DMS79 (cell line): Measurements from ENCODE around the gene HDC.

Experiments
- DNase-seq: peaks from one replicate; lab custom pipeline; 2025; lab: John Stamatoyannopoulos, UW

Gene HDC, protein sequence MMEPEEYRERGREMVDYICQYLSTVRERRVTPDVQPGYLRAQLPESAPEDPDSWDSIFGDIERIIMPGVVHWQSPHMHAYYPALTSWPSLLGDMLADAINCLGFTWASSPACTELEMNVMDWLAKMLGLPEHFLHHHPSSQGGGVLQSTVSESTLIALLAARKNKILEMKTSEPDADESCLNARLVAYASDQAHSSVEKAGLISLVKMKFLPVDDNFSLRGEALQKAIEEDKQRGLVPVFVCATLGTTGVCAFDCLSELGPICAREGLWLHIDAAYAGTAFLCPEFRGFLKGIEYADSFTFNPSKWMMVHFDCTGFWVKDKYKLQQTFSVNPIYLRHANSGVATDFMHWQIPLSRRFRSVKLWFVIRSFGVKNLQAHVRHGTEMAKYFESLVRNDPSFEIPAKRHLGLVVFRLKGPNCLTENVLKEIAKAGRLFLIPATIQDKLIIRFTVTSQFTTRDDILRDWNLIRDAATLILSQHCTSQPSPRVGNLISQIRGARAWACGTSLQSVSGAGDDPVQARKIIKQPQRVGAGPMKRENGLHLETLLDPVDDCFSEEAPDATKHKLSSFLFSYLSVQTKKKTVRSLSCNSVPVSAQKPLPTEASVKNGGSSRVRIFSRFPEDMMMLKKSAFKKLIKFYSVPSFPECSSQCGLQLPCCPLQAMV

DNA sequence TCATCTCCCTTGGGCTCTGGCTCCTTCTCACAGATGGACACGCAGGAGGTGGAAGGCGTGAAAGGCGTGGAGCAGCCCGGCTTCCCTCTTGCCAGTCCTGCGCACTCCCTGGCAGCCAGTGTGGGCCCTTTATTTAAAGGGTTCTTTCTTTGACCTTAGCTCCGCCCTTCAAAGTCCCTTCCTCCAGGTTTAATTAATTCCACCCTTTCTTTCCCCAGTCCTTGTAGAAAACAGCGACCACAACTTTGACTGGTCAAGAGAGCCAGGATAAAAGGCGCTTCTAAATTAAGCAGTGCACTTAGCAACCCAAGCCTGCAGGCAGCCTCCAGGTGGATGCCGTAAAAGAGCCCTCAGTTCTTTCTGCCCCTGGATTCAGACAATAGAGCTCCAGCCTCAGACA is at the start of gene HDC:
Gene HDC (minus strand): TSS at position 107 of the 400 bp plus-strand sequence. CDS start 103 bp downstream, at position 4.
- peak; percentile 68 for DNase-seq

DNA sequence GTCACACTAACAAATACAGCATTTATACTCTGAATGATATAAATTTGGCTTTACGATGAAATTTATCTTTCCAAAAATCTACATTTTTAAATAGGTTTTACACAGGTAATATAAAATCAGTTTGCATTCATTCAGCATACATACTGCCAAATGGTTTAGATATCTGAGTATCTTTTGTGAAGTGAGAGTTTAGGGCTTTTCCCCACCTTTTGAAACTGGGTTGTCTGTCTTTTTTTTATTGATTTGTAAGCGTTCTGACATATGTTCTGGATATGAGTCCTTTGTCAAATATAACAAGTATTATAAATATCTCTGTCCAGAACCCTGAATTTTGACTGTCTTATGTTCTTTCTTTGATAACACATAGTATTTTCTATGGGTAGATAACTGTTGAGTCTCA is 47.1 kb upstream of the HDC start:
- DNase-seq, result no peak

DNA sequence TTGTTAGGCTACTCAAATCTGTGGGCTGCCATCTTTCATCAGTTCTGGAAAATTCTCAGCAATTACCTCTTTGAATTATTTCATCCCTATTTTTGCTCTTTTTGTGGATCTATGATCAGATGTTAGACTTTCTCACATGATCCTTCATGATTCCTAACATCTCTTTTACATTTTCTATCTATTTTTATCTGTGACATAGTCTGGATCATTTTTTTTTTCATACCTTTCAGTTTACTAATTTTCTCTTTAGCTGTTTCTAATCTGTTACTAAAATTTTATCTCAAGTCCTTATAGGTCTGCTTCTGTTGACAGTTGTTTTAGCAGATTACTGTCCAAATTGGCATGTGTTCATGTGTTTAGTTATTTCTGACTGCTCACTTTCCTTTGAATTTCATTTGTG is 42.3 kb upstream of the HDC start:
- no peak for DNase-seq

DNA sequence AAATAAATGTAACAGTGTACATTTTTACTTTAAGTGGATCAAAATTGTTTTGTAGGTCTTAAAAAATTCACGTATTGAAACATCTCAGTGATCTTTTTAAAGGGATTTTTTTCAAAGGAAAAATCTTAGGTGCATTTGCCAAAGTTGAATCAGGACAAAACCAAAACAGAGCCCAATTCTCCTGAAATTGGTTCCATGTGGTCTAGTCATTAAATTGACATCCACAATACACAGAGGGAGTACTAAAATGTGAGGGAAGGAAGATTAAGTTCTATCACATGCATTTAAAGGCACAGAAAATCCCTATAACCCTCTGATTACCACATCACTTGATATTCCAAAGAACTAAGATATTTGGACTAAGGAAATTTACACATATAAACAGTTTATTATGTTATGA is 39.3 kb upstream of the HDC start:
- no peak for DNase-seq

DNA sequence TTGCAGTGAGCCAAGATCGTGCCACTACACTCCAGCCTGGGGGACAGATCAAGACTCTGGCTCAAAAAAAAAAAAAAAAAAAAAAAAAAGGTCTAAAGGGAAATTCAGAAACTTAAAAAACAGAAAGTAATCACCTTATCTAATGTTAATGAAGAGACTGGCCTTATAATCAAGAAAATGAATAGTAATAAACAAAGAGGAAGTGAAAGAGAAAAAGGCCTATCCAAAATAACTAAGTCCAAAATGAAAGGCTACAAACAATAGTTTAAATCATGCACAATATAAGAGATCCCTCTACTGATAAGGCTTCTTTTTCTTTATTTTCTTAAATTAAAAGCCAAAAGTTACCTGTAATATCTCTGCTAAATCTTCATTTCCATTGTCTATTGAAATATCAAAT is 37.1 kb upstream of the HDC start:
- no peak for DNase-seq

DNA sequence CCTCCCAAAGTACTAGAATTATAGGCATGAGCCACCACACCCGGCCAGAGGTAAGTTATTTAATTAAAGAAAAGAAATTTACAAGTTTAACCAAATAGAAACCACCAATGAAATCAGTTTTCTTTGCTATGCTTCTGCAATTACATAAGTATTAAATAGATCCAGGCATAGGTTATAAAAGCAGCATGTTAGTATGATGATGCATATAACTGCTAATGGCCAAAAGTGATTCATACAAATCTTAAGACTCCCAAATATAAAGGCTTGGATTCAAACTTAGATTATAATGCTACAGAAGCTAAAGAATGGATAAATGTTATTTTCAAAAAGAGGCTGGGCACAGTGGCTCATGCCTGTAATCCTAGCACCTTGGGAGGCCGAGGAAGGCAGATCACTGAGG is 32.8 kb upstream of the HDC start:
- DNase-seq, result no peak

- no peak for DNase-seq
Measured at GRCh38 chr15:50295966-50296365, 30.4 kb upstream of the HDC start.

- DNase-seq, result no peak
Measured at GRCh38 chr15:50289749-50290148, 24.2 kb upstream of the HDC start.

DNA sequence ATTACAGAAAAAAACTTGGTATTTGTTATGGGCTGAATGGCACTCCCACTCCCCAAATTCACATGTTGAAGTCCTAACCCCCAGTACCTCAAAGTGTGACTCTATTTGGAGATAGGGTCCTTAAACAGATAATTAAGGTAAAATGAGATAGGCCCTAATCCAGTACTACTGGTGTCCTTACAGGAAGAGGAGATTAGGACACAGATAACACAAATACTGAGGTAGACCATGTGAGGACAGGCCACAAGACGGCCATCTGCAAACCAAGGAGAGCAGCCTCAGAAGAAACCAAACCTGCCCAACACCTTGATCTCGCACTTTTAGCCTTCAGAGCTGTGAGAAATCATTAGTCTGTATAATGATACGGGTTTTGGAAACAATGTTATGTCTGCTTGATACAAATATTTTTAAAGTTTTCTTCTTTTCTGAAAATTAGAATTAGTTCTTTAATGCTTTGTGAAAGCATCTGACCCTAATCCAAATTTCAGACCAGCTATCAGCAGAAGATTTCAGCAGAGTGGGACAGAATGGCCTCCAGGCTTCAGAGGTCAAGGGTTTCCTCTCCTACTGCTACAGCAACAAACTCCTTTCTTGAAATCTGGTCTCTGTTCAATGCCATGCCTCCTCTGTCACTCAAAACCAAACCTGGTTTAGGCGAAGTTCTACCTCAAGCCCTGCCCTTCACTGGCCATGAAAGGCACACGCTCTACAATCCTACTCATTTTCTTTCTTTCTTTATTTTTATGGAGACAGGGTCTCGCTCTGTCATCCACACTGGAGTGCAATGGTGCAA is 22.0 kb upstream of the HDC start:
- no peak for DNase-seq

- DNase-seq, result no peak
Measured at GRCh38 chr15:50281427-50281826, 15.9 kb upstream of the HDC start.

GRCh38 chr15:50280271-50280670 is 14.7 kb upstream of the HDC start:
- DNase-seq, result no peak

- no peak for DNase-seq
Measured at GRCh38 chr15:50278496-50278895, 13.0 kb upstream of the HDC start.

DNA sequence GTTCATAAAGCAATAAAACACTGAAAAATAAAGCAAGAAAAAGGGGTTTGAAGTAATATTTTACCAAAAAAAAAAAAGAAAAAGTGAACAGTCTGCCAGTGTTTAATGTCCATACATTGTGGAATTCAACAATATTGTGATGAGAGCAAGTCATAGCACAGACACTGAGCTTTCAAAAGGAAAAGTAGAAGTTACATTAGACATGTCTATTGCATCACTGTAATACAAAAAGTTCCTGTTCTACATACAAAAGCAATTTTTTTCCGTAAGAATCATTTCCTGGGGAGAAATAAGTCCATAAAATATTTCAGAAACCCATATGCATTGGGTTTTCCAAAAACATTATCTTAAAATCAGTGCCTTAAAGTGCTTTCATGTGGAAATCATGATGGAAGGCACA is 11.8 kb upstream of the HDC start:
- no peak for DNase-seq

- no peak for DNase-seq
Measured at GRCh38 chr15:50275908-50276307, 10.4 kb upstream of the HDC start.

- DNase-seq, result no peak
Measured at GRCh38 chr15:50275091-50275490, 9.6 kb upstream of the HDC start.

- DNase-seq, result no peak
Measured at GRCh38 chr15:50267577-50267976, 2.1 kb upstream of the HDC start.

GRCh38 chr15:50262533-50262932 is 3.0 kb downstream of the HDC start:
- DNase-seq, result no peak

DNA sequence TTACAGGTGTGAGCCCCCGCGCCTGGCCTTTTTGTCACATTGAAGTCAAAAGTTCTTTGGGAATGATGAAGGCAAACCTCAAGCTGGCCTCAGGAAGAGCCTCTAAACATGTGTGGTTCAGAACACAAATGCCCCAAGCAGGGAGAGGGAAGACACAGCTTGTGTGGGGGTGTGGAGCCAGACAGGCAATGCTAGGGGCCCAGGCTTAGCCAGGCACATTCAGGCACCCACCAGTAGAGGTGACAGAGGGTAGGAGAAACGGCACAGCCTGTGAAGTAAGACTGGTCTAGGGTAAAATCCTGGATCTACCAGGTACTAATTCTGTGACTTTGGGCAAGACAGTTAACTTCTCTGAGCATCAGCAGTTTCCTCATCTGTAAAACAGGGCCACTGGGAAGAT is 3.5 kb downstream of the HDC start:
- DNase-seq, result no peak

- no peak for DNase-seq
Measured at GRCh38 chr15:50260969-50261496, 4.5 kb downstream of the HDC start.

GRCh38 chr15:50259276-50259675 is 6.2 kb downstream of the HDC start:
- DNase-seq, result no peak

DNA sequence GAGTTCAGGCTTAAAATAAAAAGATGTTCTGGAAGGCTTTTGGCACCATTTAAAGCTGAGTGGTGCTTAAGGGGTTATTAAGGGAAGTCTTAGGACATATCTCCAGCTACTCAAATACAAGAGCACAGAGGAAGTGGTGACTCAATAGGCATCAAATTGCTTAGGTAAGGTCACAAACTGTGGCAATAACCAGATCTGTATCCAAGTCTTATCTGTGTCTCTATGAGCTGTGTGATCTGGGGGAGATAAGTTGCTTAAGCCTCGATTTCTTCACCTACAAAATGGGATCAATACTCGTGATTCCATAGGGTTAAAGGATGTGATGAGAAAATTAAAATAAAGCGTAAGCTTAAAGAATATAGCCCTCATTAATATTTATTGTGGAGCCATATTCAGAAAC is 7.6 kb downstream of the HDC start:
- no peak for DNase-seq

GRCh38 chr15:50257332-50257731 is 8.2 kb downstream of the HDC start:
- no peak for DNase-seq
